GM18519 (cell line): ENCODE measurements around the gene DHCR24.
"Not testable (repeated sequence)": the region's sequence is repeated elsewhere in the genome, so short reads cannot be mapped to it uniquely, and the experiment has no call there.

Experiments used
- ATAC-seq: cut with Tn5 transposase; IDR thresholded peaks from one replicate; pipeline ENCODE4 v1.9.1; 2021; ENCODE audit warnings: mild to moderate bottlenecking, moderate library complexity; ENCODE audit not compliant: unreplicated experiment, low FRiP score

The DHCR24 gene

DNA sequence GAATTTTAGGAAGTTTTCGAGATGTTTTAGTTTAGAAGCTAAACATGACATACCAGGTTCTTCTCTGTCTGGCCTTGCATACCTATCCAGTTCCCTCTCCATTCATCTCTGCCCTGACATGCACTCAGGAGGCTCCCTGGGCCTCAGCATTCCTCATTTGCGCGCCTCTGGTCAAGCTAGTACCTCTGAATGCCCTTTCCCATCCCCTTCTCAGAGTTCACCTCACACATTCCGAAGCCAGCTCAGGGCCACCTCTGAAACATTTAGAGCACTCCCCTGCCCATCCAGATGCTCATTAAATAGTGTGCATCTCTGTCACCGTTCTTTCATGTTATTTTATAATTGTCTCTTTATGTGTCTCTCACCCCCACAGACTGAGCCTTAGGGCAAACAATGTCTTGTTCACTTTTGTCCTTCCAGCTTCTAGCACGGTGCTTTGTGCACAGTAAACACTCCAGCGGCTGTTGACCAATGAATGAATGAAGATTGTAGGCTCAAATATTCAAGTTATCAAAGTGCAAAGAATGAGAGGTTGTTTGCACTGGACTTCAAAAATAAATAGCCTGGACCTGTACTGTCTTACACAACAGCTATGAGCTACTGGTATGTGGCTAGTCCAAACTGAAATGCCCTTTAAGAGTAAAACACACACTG lies 1.2 kb upstream of the DHCR24 start:
- no peak for ATAC-seq

DNA sequence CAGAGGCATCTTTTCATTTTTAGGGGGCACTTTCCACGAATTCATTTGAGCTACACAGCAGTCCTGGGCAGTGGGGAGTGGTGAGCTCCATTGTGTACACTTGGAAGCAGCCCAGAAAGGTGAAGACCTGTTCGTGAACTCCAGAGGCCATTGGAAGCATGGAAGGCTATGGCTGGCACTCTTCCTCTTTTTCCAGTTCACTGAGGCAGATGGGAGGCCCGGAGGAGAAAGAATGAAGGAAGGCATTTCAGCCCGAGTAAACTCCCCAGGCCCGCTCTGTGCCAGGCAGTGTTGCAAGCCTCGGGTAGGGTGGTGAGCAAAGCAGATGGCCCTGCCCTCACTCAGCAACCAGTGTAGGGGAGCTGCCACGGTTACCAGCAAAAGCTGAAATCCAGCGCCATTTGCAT lies 673 bp upstream of the DHCR24 start:
- no peak for ATAC-seq

DNA sequence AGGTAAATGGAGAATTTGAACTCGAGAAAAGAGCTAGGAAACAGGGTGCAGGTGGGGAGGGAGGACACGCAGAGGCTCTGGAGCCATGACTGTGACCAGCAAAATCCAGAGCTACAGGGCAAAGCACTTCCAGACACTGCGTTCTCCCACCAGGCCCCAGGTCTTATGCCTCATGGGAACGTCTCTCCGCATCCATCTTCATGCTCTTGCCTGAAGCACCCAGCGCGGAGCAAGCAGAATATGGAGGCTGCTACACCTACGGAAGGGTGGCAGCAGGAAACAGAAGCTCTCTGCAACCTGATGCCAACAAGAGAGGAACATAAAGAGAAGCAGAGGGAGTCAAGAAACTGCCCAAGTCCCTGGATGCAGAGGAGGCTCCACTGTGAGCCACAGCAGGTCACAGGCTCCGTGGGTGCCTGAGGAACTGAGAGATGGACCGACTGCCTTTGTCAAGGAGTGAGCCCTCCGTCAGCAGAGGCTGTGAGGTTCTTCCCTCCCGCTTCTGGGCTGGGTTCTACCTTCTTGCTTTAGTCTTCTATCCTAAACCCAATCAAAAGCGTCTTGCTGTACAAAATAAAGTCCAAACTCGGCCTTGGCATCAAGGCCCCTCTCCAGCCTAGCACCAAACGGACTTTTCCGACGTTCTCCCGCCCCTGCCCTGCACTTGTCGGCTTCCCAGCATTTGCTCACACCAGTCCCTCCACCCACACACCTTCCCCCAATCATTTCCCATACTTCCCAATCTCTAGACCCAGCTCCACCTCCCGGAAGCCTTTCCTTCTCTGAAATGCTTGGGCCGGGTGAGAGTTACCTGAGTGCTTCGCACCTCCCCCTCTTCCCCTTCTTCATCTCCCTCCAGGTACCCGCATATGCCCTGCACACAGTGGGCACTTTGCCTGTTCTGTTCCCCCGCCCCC lies 930 bp downstream of the DHCR24 start:
- ATAC-seq: no peak

DNA sequence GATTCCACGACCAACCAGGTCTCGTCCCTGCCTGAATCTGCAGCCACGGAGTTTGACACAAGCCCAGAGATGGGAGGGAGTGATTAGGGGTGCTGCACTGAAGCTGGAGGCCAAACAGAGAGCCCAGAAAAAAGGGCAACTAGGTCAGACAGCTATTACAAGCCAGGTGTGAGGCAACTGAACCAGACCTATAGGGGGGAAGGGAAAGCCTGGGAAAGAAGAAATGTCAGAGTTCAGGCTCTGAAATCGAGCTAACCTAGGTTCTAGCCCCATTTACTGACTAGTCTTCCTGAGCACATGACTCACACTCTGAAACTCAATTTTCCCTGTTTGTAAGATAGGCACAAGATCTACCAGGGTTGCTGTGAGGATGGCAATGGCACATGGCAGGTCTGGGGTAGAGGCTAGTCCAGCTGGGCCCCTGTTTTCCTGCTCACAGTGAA lies 1.7 kb downstream of the DHCR24 start:
- ATAC-seq: no peak

DNA sequence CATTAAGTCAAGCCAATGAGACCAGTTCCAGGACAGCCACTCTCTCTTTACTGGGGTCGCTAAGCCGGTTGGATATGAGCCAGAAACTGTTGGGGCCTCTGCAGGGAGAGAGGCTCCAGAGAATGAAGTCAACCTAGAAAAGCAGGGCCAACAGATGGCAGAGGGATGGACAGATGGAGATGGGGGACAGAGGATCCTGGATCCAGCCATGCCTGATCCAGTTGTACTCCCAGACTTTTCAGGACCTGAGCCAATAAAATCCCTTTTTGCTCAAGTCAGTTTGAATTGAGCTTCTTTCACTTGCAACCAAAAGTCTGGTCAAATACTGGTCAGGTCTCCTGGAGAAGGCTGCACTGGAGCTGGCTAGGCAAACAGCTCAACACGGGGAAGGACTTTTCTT lies 2.2 kb downstream of the DHCR24 start:
- ATAC-seq: no peak

DNA sequence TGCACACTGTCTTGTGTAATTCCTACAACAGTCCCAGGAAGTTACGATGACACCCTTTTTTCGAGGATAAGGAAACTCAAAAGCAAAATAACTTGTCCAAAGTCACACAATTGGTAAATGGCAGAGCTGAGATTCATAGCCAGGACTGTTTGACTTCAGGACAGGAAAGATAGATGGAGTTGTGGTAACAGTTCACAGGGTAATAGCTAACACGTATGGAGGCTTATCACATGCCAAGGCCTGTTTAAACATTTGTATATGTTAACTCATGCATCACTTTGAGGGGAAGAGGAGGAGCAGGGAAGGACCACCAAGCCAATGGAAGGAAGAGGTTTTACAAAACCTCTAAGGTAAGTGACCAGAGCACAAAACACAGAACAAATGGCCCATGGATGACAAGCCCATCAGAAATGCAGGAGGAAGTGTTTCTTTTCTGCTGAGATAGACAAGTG lies 2.8 kb downstream of the DHCR24 start:
- no peak for ATAC-seq

DNA sequence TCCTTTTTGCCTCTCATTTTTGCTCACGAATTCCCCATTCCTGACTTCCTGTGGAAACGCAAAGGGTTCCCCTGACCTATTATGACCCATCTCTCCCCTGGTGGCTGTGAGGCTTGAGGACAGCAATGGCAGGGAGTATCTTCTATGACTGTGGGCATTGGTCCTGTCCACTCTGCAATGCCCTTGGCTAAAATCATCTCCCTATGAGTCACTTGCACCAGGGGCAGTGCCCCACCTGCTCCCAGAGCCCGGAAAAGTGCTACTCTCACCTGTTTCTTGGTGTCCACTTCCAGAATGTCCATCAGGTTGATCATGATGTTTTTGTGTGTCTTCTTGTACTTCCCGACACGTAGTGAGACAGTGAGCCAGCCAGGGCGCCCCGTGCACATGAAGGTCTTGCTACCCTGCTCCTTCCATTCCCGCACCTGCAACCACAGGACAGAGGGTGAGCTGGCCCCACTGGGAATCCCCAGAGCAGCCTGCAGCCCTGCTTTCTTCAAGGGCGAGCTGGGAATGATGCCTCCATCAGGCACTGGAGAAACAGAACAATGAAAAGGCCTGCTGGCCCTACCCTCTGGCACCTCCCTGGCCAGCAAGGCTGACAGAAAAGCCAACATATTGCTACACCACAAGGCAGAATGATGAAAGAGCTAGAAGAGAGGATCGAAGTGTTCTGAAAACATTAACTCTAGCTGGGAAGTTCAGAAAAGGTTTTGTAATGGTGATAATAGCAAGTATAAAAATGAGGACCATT lies 3.5 kb downstream of the DHCR24 start:
- ATAC-seq: no peak

DNA sequence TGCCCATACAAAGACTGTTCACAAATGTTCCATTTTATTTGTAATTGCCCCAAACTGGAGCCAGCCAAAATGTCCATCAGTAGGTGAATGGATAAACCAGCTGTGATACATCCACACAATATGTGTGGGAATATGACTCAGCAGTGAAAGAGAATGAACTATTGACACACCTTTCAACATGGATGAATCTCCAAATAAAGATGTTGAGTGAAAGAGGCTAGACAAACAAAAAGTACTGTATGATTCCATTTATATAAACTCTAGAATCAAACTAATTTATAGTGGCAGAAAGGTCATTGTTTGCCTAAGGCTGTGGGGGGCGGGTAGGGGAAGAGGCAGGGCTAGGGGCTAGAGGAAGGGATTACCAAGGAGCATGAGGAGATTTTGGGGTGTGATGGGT lies 4.5 kb downstream of the DHCR24 start:
- no peak for ATAC-seq

DNA sequence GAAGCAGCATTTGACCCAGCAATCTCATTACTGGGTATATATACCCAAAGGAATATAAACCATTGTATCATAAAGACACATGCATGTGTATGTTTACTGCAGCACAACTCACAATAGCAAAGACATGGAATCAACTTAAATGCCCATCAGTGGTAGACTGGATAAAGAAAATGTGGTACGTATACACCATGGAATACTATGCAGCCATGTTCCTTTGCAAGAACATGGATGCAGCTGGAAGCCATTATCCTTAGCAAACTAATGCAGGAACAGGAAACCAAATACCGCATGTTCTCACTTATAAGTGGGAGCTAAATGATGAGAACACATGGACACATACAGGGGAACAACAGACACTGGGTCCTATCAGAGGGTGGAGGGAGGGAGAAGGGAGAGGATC lies 5.4 kb downstream of the DHCR24 start:
- not testable (repeated sequence) for ATAC-seq

DNA sequence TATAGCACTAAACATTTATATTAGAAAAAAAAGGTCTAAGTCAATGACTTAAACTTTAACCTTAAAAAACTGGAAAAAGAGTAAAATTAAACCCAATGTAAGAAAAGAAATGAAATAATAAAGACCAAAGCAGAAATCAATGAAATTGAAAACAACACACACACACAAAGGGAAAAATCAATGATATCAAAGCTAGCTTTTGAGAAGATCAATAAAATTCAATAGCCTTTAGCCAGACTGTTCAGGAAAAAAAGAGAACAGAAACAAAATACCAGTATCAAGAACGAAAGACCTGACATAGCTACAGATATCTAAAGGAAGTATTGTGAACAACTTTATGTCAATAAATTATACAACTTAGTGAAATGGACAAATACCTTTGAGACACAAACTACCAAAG lies 7.1 kb downstream of the DHCR24 start:
- no peak for ATAC-seq

DNA sequence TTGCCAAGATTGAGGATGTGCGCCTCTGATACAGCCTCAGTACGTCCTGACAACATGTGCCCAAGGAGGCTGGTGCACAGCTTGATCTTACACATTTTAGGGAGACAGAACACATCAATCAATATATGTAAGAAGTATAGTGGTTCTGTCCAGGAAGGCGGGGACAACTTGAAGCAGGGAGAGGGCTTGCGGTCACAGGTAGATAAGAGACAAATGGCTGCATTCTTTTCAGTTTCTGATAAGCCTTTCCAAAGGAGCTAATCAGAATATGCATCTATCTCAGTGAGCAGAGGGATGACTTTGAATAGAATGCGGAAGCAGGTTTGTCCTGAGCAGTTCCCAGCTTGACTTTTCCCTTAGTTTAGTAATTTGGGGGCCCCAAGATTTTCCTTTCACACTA lies 10.2 kb downstream of the DHCR24 start:
- ATAC-seq: no peak

DNA sequence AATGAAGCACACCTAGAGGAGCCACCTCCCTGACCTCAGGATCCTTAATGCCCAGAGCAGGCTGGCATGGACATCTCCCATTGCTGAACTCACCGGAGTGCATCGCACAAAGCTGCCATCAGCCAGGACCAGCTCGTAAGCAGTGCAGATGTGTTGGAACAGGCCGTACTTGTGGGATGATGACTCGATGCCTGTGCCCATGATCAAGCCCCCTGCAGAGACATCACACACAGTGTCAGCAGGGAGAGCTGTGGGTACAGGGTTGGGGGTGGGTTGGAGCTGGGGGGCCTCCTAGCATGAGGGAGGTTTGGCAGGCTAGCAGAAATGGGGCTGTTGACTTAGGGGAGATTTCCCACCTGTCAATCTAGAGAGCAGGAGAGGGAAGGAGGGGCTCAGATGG lies 12.0 kb downstream of the DHCR24 start:
- no peak for ATAC-seq

DNA sequence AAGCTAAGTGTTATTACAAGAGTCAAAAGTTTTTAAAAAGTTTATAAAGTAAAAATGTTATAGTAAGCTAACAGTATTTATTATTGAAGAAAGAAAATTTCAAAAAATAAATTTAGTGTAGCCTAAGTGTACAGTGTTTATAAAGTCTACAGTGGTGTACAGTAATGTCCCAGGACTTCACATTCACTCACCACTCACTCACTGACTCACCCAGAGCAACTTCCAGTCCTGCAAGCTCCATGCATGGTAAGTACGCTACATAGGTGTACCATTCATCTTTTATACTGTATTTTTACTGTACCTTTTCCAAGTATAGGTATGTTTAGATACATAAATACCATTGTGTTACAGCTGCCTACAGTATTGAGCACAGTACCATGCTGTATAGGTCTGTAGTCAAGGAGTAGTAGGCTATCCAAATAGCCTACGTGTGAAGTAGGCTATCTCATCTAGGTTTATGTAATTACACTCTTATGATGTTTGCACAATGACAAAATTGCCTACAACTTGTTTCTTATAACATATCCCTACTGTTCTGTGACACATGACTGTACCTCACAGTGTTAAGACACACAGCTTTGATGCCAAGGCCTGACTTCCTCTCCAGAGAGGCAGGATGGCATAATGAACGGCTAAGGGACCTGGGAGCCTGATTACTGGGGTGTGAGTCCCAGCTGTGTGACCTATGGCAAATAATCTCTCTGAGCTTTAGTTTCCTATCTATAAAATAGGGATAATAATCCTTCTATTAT lies 12.7 kb downstream of the DHCR24 start:
- ATAC-seq: no peak

DNA sequence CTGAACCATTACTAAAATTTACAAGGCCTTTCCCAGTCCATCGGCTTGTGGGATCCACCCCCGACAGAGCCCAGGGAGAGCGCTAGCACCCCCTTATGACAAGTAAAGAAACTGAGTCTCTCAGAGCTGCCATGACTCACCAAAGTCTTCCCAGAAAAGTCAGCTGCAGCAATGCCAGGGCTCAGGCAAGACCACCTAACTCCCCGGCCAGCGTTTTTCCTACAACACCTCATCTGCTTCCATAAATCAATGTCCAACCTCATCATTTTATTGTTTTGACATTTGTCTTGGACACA lies 15.0 kb downstream of the DHCR24 start:
- ATAC-seq: no peak

DNA sequence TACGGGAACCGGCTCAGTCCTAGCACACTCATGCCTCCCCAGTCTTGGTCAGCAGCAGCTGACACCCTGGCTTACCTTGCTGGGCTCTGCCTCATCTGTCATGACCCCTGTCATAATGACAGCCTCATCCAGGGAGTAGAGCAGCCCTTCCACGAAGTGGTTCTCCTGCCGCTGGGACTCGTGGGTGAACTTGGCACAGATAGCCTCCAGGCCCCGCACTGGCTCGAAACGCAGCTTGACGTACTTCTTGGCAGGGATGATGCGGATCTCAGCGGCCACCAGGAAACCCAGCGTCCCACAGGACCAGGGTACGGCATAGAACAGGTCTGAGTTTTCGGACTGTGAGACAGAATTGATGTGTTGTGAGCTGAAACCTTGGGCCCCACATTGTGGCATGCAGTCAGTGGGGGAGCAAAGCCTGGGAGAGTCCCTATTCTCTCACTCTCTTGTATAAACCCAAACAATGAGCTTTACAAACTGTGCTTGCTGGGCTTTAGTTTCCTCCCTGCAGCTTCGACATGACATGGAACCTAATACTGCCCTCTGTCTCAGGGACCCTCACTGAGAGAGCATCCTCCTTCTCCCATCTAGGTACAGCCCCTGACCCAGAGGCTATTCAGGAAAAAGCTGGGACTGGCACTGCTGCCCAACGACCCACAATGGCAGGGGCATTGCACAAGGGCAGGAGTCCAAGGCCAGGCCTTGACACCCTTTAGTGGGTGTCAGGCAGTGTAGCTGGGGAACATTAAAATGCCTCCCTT lies 15.5 kb downstream of the DHCR24 start:
- no peak for ATAC-seq

DNA sequence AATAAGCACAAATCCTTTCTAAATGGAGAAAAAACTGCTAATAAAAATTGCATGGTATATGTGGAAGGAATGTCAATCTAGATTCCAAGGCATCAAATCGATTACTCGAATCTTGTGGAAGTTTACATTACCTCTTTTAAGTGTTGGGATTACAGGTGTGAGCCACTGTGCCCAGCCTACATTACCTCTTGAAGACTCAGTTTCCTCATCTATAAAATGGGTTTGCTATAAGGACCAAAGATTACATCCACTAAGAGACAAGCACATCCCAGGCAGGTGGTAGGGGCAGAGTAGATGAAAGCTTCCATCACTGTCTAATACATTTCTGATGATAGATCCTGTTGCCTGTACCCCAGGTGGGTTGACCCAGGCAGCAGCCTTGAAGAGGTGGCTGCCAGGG lies 16.1 kb downstream of the DHCR24 start:
- ATAC-seq: no peak

DNA sequence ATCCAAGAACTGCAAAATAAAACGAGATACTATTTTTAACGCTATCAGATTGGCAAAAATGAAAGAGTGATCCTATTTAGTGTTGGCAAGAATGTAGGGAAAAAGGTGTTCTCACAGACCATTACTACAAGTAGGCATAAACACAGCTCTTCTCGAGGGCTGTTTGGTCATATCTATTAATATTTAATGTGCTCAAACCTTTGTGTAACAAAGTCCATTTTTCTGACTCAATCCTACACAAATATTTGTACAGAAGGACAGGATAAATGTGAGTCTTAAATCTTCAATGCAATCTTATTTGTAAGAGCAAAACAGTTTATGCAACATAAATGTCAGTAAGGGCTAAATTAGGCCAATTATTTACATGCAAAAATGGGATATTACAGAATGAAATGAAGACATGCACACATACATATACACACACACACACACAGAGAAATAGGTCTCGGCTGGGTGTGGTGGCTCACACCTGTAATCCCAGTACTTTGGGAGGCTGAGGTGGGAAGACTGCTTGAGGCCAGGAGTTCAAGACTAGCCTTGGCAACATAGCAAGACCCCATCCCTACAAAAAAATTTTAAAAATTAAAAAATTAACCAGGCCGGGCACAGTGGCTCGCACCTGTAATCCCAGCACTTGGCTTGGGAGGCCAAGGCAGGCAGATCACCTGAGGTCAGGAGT lies 17.7 kb downstream of the DHCR24 start:
- ATAC-seq: no peak

DNA sequence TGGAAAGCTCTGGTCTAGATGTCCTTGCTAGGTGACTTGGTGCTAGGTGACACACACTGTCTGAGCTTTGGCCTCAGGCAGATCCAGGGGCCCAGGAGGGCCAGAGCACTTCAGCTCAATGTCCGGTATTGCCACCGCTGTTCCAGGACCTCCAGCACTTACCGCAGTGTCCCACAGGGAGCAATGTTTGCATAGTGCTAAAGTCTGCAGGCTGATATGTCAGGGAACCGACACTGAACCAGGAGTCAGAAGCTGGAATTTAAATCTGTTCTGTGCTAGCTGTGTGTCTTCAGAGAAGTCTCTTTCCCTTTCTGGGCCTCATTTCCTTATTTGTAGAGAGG lies 19.3 kb downstream of the DHCR24 start:
- ATAC-seq: no peak
